HFF-Myc (cell line): ENCODE measurements around the gene FILIP1L.
A peak's percentile ranks its signal among the peaks of the same experiment; 100 is the strongest.

Source experiments
- DNase-seq: peaks from one replicate; pipeline ENCODE4 v3.0.0-alpha.2; 2011; ENCODE audit warnings: low read depth; ENCODE audit errors: extremely low read depth
- H3K4me3 ChIP-seq: replicated peaks from 2 replicates; pipeline ENCODE4 v1.5.1; 2011; ENCODE audit warnings: low read depth, mild to moderate bottlenecking, control low read depth, low read length
- CTCF ChIP-seq: IDR thresholded peaks from 2 replicates; pipeline ENCODE4 v1.5.1; 2012; ENCODE audit warnings: mild to moderate bottlenecking, low read depth, low read length, control low read depth; ENCODE audit errors: missing control alignments

FILIP1L gene

GRCh38 chr3:100149130-100149529, 34.8 kb upstream of the FILIP1L start:
- H3K4me3 ChIP-seq = no peak overlapping the region
- no peak for DNase-seq
- no peak for TF ChIP-seq CTCF

- TF ChIP-seq CTCF = no peak
- no peak for DNase-seq
- H3K4me3 ChIP-seq = no peak overlapping the region
Observed at GRCh38 chr3:100144255-100144866, 30.1 kb upstream of the FILIP1L start.

- DNase-seq = peak; percentile 12
- no peak overlapping the region for H3K4me3 ChIP-seq
- TF ChIP-seq CTCF = no peak
Observed at GRCh38 chr3:100141586-100141985, 27.3 kb upstream of the FILIP1L start.

GRCh38 chr3:100140976-100141375, 26.7 kb upstream of the FILIP1L start:
- TF ChIP-seq CTCF = no peak
- no peak for DNase-seq
- H3K4me3 ChIP-seq = no peak overlapping the region

GRCh38 chr3:100136921-100137320, 22.6 kb upstream of the FILIP1L start:
- H3K4me3 ChIP-seq = no peak overlapping the region
- DNase-seq = no peak
- no peak for TF ChIP-seq CTCF

GRCh38 chr3:100131241-100131640, 16.9 kb upstream of the FILIP1L start:
- no peak for DNase-seq
- TF ChIP-seq CTCF = no peak
- H3K4me3 ChIP-seq = no peak overlapping the region

GRCh38 chr3:100129941-100130340, 15.6 kb upstream of the FILIP1L start:
- H3K4me3 ChIP-seq = no peak overlapping the region
- TF ChIP-seq CTCF = no peak

More at GRCh38 chr3:100129941-100130340, 15.6 kb upstream of the FILIP1L start:
- DNase-seq = no peak
